Mucosa of descending colon (tissue), 3 donors: Measurements from ENCODE around the gene CFAP119. TPM values are rescaled to one million over a fixed set of nuclear protein-coding genes. Genes with fewer than 3 reads are reported as not detected.
A peak's percentile ranks its signal among the peaks of the same experiment; 100 is the strongest.

Experiments
- ATAC-seq: fragments of 200-7000 bp; cut with Tn5 transposase; one replicate; pipeline ENCODE4 v1.9.1; 2020; ENCODE audit warnings: mild to moderate bottlenecking, moderate library complexity
- DNase-seq, 3 donors: peaks; one replicate each; pipeline ENCODE4 v3.0.0-alpha.2; 2020
- H3K36me3 ChIP-seq: fragments of 200-600 bp; one replicate; pipeline ENCODE4 v1.8.0; 2021; ENCODE audit warnings: low read depth, mild to moderate bottlenecking
- H3K4me1 ChIP-seq: fragments of 200-600 bp; one replicate; pipeline ENCODE4 v1.8.0; 2021; ENCODE audit warnings: low read depth, mild to moderate bottlenecking
- H3K4me3 ChIP-seq: fragments of 200-600 bp; one replicate; pipeline ENCODE4 v1.8.0; 2021; ENCODE audit warnings: mild to moderate bottlenecking
- H3K9me3 ChIP-seq: fragments of 200-600 bp; one replicate; pipeline ENCODE4 v1.8.0; 2021; ENCODE audit warnings: mild to moderate bottlenecking
- CTCF ChIP-seq: fragments of 200-600 bp; IDR thresholded peaks from one replicate; pipeline ENCODE4 v1.8.0; 2022; ENCODE audit warnings: antibody characterized with exemption, mild to moderate bottlenecking
- intact Hi-C, 2 donors: fragments of 100-400 bp; cut with DNase I in 1 of 2; cut with micrococcal nuclease in 1 of 2; formaldehyde crosslinking; loops; one replicate each; pipeline versions ENCODE4 v1.11.0 to v1.11.1; 2022; cut with DNase I, micrococcal nuclease
- total RNA-seq, 3 donors: library from RNA; stranded (reverse); fragmentation: NEBNext Ultra II Directional in 2 of 3; extraction: Animal tissue kit (Norgen Biotek cat#: 25700) in 2 of 3; gene quantifications; one replicate each; pipeline versions ENCODE4 v1.2.1 to v1.2.4, GENCODE V29; 2021 to 2023
- donor health status: DM: no; HTN: no; CAD: no; lungs with moderate emphysema.
- donor health status: DM: no; HTN: no; CAD: no.
- donor health status: DM: no; HTN: yes; CAD: no.

The CFAP119 gene
- total RNA-seq, 3 donors from 2014 or later = 4.6 to 5.5 (median 5.1) TPM

- H3K4me1 ChIP-seq = peaks cover 25% of the 10 kb centered on the region
- TF ChIP-seq CTCF = no peak
- intact Hi-C loops = no loop called here
- ATAC-seq (peak; percentile 42), DNase-seq (peak in 2 of 3 donors; percentile 49 to 73)
- H3K36me3 ChIP-seq = peaks cover 3% of the 10 kb centered on the region
- H3K9me3 ChIP-seq = no peaks in the 10 kb centered on the region
- peak overlapping the region; percentile 52 for H3K4me3 ChIP-seq
These were observed 13.0 kb downstream of the CFAP119 start for GRCh38 chr16:30748634-30749445.

GRCh38 chr16:30747799-30748633 is 13.8 kb downstream of the CFAP119 start, which contains the start of gene PHKG2:
TSS of gene PHKG2 (plus strand) at chr16:30748425. CDS start at chr16:30748821, 396 bp downstream.
- DNase-seq = peak; percentile 99 to 100 (median 99)
- intact Hi-C loops = no loop called here
- Histone ChIP-seq H3K36me3 (peaks cover 3% of the 10 kb centered on the region), H3K4me1 (peaks cover 25% of the 10 kb centered on the region), H3K4me3 (peak within 1 kb of the TSS; percentile 52), H3K9me3 (no peaks in the 10 kb centered on the region)
- ATAC-seq = peak; percentile 94
- TF ChIP-seq CTCF = peak; percentile 22

- H3K36me3 ChIP-seq = peaks cover 3% of the 10 kb centered on the region
- no peaks in the 10 kb centered on the region for H3K9me3 ChIP-seq
- H3K4me1 ChIP-seq = peaks cover 25% of the 10 kb centered on the region
- DNase-seq (peak in 1 of 3 donors; percentile 40), ATAC-seq (peak; percentile 63)
- no peak overlapping the region for H3K4me3 ChIP-seq
- no peak for TF ChIP-seq CTCF
- intact Hi-C loops = no loop called here
These were observed 14.5 kb downstream of the CFAP119 start for GRCh38 chr16:30747331-30747730.

- intact Hi-C loops = no loop called here
- H3K36me3 ChIP-seq = peaks cover 3% of the 10 kb centered on the region
- no peak for TF ChIP-seq CTCF
- H3K9me3 ChIP-seq = no peaks in the 10 kb centered on the region
- peaks cover 27% of the 10 kb centered on the region for H3K4me1 ChIP-seq
- H3K4me3 ChIP-seq = no peak overlapping the region
- DNase-seq (no peak), ATAC-seq (no peak)
These were observed 15.2 kb downstream of the CFAP119 start for GRCh38 chr16:30746638-30747175.

- ATAC-seq (peak; percentile 19), DNase-seq (peak in 1 of 3 donors; percentile 55)
- H3K36me3 ChIP-seq = peaks cover 3% of the 10 kb centered on the region
- H3K4me3 ChIP-seq = no peak overlapping the region
- peaks cover 40% of the 10 kb centered on the region for H3K4me1 ChIP-seq
- H3K9me3 ChIP-seq = no peaks in the 10 kb centered on the region
- intact Hi-C loops = no loop called here
- TF ChIP-seq CTCF = no peak
These were observed 16.8 kb downstream of the CFAP119 start for GRCh38 chr16:30745082-30745481.
